Activated CD4-positive, alpha-beta T cell treated with anti-CD3 and anti-CD28 coated beads, Interleukin-2, amount 50 U/mL, for 4 hours (primary cell): ENCODE results near the gene ALK.

Source experiments
- DNase-seq, 2 experiments: peaks; one replicate each; pipeline ENCODE4 v3.0.0-alpha.2; 2020

Gene ALK

GRCh38 chr2:29706171-29706720 lies 215.1 kb downstream of the ALK start:
- no peak for DNase-seq

GRCh38 chr2:29705616-29706015 lies 215.8 kb downstream of the ALK start:
- DNase-seq, result no peak

DNA sequence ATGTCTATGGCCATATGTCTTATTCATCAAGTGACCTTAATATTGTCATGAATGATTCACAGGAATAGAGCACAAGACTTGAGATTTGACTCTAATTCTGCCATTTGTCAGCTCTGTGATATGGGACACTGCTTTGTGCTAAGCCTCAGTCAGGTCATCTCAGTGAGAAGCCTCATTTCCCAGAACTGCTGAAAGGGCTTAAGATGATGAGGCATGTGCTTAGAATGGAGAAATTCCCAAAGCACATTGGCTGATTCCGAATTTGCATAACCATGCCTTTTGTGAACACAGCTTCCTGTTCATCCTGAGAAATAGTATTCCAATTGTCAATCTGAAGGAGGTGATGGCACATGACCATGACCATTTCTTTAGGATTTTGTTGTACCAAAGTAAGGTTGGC lies 218.1 kb downstream of the ALK start:
- no peak for DNase-seq

- no peak for DNase-seq
These were observed 219.1 kb downstream of the ALK start for GRCh38 chr2:29702276-29702675.

- no peak for DNase-seq
These were observed 220.8 kb downstream of the ALK start for GRCh38 chr2:29700560-29700959.

GRCh38 chr2:29699045-29699444 lies 222.3 kb downstream of the ALK start:
- no peak for DNase-seq

DNA sequence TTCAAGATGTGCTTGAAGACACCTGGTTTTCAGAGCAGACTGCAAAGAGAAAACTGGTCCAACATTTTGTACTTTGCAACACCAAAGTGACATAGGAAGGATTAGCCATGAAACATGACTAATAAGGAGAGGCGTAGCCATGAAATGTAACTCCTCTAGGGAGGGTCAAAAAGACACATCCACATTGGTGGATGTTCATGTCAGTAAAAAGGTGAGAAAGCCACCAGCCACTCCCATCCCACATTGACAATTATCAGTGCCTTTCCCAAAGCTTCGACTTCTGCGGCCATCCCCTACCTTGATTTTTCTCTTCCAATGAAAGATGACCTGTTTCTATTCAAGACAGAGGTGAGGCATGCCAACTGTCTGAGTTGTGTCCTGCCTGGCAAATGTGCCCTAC lies 223.2 kb downstream of the ALK start:
- DNase-seq, result no peak

DNA sequence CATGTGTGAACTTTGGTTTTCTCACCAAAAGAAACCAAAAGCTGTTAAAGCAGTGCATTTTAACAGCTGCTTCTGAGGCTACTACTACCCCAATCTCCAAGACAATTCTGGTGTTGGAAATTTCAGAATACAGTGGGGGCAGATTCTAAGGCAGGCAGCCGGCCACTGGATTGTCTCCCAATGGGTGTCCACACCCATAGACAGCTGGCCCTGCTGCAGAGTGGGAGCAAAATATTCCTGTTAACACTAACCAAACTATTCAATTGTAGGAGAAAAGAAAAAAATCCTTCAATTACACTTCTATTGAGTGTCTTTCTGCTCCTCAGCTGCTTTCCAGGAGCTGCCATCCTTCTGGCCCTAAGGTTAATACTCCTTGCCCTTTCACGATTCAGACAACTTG lies 223.7 kb downstream of the ALK start:
- DNase-seq, result no peak

DNA sequence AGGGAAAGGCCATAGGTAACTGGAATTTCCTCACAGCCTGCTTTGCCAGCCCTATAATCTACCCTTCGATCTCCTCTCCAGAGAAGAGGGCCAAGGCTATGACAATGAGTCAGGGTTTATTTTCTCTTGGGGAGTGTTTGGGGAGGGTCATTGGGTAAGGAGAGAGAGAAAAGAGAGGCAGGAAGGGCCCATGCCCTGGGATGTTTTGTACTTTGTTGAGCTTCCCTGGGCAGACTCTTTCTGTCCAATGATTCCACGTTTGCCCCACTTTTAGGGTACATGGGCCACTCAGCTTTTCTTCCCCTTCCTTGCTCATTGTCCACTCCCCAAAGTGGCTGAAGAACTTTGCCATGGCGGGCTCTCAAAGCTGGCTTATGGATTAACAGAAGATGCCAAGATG lies 224.2 kb downstream of the ALK start:
- no peak for DNase-seq

- no peak for DNase-seq
These were observed 226.6 kb downstream of the ALK start for GRCh38 chr2:29694741-29695140.

GRCh38 chr2:29691391-29691950 lies 229.9 kb downstream of the ALK start:
- DNase-seq, result no peak

DNA sequence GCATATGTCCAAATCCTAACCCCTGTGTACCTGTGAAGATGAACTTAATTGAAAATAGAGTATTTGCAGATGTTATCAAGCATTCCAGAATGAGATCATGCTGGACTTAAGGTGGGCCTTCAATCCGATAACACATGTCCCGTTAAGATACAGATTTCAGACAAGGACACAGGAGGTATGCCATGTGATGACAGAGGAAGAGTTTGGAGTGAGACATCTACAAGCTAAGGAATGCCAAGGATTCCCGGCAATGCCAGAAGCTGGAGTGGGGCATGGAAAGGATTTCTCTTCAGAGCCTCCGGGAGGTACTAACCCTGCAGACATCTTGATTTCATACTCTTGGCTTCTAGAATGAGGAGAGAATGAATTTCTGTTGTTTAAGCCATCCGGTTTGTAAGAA lies 231.7 kb downstream of the ALK start:
- no peak for DNase-seq

GRCh38 chr2:29688429-29688828 lies 233.0 kb downstream of the ALK start:
- DNase-seq, result no peak

- DNase-seq, result no peak
These were observed 234.3 kb downstream of the ALK start for GRCh38 chr2:29687121-29687520.

DNA sequence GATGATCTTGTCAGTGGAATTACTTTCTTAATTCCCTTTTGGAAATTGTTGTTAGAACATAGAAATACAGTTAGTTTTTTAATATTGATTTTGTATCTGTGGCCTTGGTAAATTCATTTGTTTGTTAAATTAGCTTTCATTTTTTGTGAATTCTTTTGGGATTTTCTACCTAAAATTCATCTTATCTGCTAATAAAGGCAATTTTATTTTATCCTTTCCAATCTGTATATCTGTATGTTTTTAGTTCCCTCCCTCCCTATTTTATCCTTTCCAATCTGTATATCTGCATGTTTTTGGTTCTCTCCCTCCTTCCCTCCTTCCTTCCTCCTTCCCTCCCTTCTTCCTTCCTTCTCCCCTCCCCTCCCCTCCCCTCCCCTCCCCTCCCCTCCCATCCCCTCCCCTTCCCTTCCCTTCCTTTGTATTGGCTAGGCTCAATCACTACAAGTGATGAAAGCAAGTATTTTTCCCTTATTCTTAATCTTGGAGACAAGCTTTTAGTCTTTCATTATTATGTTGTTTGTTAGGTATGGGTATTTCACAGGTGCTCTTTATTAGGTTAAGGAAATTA lies 244.4 kb downstream of the ALK start:
- no peak for DNase-seq

- no peak for DNase-seq
These were observed 256.8 kb downstream of the ALK start for GRCh38 chr2:29664578-29664977.

DNA sequence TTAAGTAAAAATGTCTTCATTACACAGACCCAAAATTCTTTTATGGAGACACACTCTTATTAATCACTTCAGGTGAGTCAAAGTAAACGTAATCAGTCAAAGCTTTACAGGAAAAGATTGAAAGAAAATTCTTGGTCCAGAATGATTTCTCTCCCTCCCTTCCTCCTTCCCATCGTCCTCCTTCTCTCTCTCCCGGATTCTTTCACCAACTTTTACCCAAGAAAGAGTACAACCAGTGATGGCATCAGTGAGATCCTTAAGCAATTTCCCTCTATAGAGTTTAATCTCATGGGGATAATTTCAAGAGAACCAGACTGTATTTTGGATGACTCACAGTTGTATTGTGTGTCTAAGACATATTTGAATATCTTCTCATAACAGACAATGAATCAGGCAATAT lies 258.1 kb downstream of the ALK start:
- no peak for DNase-seq

DNA sequence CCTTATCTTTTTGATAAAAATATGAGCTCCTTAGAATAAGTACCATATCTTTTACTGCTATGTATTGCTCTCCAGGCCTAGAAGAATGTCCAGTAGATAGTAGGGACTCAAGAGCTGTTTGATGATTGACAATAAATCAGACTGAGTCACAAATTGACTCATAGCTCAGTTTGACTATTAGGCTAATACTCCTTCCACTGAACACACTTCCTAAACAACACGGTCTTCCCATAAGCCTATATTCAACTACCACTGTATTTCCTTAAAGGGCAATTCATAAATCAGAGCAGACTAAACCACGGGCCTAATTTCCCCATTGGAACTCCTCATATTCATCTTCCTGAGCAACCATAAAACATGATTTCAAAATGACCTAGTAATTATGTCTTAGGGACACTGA lies 258.5 kb downstream of the ALK start:
- DNase-seq, result no peak

DNA sequence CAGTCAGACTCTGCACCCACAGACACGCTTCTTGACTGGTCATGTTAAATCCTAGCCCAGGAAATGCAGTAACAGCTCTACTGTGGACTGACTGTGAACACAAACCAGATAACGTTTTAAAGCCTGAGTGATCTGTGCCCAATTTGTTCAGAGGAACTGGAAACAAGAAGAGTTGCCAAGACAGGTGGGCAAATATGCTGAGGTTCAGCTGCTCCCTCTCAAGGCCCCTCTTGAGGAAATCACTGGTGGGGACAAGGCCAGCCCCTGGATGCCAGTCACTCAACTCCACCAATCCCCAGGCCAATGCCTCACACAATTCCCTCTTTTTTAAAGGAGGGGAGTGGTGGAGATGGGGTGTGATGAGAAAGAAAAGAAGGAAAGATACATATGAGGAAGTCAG lies 261.2 kb downstream of the ALK start:
- no peak for DNase-seq

GRCh38 chr2:29659178-29659577 lies 262.2 kb downstream of the ALK start:
- no peak for DNase-seq

DNA sequence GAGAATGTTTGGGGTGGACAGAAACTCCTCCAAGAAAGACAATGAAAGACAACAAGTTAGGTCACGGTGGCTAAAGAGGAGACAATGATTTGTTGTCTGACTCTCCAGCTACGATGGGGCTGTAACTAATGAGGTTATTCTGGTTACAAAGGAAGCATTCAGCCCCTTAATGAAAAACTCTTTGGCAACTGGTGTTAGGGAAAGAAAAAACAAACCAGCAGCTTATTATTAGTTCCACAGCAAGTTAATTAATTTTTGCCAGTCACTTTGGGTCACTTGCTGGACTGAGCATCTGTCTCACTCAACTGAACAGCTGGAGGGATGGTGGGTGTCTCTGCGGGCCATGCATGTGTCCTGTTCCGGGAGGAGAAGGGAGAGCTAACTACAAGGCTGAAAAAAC lies 263.7 kb downstream of the ALK start:
- DNase-seq, result no peak

- DNase-seq, result no peak
These were observed 265.8 kb downstream of the ALK start for GRCh38 chr2:29655391-29656086.

GRCh38 chr2:29650631-29651097 lies 270.7 kb downstream of the ALK start:
- DNase-seq, result no peak

DNA sequence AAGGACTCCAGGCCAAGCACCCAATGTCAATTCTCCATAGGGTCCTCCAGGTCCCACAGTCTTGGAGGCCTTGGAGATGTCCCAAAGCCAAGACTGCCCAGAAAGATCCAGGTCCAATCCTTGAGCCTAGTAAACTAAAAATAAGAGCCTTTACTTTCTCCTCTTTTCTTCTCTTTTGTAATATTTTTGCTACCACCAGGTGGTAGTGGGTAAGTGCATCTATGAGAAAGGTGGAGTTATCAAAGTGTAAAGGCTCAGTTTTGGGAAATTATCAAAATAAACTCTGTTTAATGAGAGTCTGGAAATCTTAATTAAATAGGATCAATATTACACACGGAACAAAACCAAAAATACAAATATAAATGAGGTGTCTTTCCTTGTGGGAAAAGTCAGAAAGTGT lies 276.4 kb downstream of the ALK start:
- no peak for DNase-seq
